Retina (tissue), 1 donor: ENCODE measurements around the gene SOBP.

ENCODE experiments used
- DNase-seq: peaks from one replicate; pipeline ENCODE4 v3.0.0-alpha.2; 2016

The SOBP gene

DNA sequence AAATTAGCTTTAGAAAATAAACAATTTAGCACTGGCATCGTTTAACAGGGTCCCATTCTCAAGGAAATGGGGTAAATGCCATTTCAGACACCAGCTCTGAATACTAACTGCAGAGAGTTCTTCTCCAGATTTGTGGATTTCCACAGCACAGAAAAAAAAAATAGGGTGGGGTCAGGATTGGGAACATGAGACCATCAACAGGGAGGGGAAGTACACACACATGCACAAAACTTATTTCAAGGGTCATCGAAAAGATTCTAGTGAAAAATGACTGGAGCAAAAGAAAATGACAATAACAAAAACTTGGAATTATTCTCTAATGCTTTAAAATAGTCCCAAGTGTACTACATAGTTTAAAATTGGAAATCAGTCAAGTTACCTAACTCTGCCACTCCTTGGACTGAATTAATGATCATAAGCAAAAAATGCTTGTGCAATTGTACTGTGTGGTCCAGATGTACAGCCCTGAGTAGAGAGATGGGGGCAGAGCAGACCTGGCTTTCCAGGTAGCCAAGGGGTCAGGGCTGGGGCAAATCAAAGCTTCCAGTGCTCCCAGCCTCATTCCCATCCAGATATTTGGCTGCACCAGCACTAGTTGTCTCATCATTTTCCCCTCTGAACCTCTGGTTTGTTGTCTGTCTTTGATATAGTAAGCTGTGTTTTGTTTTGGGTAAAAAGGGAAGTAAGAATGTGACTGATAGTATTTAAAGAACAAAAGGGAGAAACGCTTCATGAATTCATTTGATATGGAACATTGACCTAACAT, 152.4 kb downstream of the SOBP start:
- DNase-seq = no peak

DNA sequence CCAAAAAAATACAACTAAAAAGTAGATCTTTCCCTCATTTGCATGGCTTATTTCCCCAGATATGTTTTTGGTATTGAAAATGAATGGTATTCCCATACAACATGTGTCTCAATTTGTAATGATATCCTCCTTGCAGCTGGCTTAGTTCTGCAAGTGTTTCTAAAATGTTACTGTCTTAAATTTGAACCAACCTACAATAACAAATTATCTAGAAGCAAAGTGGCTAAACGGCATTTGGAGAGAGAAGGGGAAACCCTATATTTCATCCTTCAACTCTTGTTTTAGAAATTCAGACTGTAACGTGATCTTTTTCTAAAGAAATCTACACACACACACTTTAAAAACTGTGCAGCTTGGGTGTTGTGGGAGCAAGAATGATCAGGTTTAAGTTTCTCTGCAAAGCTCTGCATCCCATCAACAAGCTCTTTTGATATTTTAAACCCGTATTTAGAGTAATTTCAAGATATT, 153.0 kb downstream of the SOBP start:
- DNase-seq = no peak

DNA sequence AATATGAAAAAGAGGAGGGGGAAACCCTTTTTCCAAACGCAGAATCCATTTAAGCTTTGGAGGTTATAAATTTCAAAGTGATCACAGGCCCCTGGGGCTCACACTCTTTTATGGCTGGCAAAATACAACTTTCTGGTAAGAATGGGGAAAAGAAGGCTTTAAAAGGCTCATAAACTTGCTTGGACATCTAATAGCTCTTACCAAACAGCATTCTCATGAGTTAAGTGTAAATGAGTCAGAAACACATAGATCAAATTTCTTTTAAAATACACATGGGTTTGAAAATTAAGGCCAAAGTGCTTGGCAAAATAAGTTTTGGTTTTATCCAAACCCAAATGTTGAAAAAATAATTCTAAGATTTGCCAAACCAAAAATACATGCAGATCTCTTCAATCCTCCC, 154.6 kb downstream of the SOBP start:
- no peak for DNase-seq

DNA sequence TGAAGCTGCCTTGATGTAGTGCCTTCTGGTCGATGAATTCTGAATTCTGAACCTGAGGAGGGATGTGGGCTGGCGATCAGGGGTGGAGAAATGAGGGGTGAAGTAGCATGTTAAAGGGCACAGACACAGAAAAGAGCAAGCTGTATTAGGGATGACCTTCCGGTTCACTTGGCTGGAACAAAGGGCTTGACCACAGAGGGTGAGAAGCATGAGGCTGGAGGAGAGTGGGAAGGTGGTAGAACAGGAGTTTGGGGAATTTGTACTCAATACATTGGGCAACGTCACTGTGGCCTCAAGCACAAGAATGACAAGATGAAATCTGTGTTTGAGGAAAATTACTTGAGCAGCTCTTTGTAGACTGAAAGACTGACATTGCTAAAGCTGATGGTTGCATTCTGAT, 155.8 kb downstream of the SOBP start:
- DNase-seq = no peak

DNA sequence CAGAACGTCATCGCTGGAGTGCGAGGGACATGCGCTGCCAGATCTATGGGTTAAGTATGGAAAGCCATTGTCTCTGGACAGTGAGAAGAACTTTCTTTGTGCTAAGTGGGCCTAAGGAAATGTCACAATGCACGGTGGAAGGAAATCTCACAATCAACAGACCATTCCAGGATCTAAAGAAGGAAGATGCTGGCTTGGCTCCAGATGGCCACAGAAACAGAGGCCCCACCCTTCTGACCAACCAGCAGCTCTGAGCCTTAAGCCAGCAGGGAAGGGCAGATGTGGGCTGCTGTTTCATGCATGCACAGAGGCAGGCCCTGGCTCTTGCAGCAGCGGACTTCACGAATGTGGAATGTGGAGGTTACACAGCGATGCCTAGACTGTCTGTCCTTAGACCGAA, 156.3 kb downstream of the SOBP start:
- no peak for DNase-seq

DNA sequence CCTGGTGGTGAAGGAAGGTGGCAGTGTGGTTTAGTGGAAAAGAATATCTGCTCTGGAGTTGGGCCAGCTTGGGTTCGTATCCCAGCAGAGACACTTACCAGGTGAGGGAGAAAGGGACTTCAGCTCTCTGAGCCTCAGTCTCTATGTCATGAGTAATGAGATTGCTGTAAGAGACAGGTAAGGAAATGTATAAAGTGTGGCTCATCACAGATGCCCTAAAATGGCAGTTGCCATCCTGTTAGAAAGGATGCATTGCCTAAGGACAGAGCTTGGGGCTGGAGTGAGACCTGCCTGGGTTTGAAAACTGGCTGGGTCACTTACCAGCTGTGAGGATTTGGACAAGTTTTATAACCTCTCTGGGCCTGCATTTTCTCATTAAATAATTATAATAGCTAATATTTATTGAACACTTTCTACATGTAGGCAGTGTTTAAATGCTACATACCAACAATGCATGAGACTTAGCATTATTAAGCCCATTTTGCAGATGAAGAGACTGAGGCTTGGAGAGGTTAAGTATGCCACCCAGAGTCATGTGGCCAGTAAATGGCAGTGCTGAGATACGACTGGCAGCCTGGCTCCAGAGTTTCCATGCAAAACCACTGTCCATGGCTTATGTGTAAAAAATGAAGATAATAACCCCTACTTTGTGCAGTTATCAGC, 157.0 kb downstream of the SOBP start:
- no peak for DNase-seq

DNA sequence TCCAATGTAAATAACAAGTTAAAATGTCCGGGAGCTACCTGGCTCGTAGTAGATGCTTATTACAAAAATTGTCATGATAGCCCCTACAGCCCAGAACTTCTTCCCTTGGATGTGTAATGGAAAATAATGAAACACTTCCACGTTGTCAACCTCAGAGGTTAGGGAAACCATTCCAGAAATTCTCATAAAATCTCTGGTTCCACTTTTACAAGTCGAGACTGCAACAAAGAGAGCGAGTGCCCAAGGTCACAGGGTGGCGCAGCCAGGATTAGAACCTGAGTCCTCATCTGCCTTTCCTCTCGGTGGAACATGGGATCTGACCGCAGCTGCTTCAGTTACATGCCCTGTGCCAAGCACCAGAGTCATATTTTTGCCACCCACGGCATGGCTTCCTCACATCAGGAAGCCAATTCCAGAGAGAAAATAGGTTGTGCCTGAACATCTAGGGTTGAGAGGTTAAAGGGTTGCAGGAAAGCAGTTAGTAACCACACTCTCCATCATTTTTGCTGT, 157.6 kb downstream of the SOBP start:
- no peak for DNase-seq

DNA sequence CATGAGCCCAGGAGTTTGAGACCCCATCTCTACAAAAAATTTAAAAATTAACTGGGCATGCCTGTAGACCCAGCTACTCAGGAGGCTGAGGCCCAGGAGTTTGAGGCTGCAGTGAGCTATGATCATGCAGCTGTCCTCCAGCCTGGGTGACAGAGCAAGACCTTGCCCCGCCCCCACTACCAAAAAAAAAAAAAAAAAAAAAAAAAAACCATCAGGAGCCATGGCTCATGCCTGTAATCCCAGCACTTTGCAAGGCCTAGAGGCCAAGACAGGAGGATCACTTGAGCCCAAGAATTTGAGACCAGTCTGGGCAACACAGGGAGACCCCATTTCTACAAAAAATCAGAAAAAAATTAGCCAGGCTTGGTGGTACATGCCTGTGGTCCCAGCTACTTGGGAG, 159.1 kb downstream of the SOBP start:
- DNase-seq = no peak

DNA sequence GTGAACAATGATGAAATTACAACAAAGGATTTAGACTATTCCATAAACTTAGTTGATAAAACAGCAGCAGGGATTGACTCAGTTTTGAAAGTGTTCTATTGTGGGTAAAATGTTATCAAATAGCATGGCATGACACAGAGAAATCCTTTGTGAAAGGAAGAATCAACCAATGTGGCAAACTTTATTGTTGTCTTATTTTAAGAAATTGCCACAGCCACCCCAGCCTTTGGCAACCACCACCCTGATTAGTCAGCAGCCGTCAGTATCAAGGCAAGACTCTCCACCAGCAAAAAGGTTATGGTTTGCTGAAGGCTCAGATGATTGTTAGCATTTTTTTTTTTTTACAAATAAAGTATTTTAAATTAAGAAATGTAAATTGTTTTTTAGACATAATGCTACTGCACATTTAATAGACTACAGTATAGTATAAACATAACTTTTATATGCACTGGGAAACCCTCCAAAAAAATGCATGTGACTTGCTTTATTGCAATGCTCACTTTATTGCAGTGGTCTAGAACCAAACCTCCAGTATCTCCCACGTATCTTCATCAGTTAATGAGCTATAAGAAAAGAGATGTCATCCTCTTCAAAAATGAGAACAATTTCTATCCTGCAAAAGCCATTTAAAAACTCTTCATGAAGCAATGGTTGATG, 162.7 kb downstream of the SOBP start:
- DNase-seq = no peak

DNA sequence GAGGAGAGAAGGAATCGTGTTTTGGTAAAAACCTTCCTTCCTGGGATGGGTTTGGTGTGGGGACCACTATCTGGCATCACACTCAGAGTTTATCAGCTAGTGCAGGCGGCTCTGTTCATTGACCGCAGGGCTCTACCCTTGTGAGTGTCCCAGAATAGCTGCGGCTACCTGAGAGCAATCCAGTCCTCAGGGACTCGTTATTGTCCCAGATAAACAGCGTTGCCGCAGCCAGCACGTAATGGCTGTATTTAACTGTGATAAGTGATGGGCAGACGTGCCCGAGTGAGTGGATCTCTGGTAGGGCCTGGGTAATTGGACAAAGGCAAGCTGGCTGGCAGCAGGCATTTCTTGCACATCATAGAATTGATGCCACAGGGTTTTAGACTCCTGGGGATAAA, 163.3 kb downstream of the SOBP start:
- DNase-seq = peak; percentile 19

DNA sequence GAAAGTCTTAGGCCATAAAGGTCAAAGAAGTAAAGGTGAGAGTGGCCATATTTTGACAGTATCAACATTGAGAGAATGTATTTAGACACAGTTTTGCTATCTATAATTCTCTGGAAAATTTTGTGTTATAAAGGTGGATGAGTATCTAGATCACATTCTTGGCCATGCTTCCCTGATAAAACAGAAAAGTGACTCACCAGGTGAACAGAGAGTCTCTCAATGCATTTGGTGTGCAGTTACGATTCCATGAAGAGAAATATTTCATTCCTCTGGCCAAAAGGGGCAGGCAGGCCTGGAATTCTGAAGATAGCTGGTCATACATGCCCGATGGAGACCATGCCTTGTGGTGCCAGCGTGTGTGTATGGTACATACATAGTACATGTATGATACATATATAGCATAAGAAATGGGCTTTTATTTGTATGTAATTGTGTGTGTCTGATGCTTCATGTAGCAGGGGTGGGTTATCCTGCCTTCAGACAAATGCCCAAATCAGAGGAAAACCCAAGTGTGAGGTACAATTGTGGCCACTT, 164.0 kb downstream of the SOBP start:
- DNase-seq = no peak

DNA sequence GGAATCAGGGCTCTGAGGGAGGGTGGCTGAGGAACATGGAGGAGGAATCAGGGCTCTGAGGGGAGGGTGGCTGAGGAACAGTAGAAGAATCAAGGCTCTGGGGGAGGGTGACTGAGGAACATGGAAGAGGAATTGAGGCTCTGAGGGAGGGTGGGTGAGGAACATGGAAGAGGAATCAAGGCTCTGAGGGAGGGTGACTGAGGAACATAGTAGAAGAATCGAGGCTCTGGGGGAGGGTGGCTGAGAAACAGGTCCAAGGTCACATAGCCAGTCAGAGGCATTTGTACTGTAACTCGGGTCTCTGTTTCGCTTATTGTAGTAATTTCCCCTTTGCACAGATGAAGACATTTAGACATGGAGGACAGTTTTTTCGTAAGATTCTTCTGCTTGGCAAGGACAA, 164.8 kb downstream of the SOBP start:
- DNase-seq = no peak

DNA sequence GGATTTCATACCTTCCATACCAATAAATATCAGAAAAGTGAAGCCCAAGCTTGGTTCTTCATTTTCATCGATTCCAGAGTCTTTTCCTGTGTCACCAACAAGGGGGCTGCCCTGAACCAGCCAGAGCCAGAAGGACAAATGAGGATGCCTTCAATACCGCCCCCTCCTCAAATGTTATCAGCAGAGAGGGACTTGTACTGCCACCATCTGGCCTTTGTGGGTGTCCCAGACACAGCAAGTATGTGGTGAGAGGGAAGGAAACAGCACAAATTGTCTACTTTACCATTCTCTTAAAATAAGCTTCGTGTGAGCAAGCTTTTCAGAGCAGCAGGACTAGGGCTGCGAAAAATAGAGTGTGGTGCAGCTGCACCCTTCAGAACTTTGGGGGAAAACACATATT, 165.3 kb downstream of the SOBP start:
- peak; percentile 35 for DNase-seq

DNA sequence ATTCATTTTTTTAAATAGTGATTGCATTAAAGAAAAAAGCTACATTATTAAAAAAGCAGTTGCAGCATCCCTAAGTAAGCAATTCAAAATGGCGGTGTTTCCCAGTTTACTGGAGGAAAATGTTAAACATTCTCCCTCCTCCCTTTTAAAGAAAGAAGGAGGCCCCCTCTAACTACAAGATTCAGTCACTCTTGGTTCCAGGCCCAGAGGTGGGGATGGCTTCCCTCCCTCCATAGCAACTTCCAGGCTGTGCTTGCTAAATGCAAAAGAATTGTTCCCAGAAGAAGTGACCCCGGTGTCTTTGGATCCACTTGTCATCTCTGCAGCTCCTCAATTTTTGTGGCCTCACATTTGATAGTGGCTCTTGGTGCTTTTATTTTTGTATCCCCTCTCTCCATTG, 165.9 kb downstream of the SOBP start:
- DNase-seq = no peak

DNA sequence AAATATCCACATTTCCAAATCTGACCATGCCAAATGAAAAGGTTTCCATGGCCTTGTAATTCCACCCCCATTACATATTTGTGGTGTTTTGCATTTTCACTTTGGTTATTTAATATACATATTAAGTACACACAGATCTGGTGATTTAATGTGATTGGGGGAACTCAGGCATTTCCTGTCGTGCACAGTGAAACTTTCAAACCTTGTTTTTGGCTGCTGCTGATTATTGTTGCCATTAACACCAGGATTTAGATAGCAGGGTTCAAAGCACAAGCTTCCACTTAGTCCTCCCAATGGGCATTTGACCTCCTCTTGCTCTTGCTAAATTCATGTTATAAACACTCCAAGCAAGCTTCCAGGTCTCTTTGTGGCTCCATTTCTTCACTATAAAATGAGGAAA, 166.5 kb downstream of the SOBP start:
- no peak for DNase-seq

DNA sequence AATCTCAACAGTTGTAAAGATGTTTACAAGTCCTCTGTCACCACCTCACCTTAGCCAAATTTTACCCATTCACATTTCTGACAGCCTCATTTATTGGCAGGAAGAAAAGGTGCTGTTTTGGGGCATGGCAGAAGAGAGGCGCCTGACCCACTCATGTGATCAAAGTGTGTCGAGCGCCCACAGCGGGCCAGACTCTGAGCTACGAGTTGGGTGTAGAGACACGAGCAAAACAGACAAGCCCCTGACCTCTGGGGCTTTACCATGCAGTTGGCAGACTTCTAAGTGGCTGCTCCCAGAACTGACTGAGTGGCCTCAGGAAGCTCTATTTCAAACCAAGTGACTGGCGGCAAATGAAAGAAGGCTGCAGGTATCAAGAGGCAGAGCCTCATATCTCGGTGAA, 167.0 kb downstream of the SOBP start:
- no peak for DNase-seq

DNA sequence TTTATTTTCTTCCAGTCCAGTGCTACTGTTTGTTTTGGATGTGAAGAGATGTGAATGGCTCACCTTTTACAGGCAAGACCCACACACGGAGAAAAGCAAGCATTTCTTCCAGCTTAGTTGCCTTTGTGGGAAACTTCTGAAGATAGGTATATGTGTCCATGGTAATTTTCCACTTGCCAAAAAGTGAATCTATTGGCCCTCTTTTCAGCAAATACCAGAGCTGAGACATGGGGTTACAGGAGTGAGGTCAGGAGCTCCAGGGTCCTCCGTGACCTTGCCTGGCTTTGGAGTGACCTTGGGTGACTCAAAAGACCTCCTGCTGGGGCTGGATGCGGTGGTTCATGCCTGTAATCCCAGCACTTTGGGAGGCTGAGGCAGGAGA, 167.4 kb downstream of the SOBP start:
- DNase-seq = no peak

DNA sequence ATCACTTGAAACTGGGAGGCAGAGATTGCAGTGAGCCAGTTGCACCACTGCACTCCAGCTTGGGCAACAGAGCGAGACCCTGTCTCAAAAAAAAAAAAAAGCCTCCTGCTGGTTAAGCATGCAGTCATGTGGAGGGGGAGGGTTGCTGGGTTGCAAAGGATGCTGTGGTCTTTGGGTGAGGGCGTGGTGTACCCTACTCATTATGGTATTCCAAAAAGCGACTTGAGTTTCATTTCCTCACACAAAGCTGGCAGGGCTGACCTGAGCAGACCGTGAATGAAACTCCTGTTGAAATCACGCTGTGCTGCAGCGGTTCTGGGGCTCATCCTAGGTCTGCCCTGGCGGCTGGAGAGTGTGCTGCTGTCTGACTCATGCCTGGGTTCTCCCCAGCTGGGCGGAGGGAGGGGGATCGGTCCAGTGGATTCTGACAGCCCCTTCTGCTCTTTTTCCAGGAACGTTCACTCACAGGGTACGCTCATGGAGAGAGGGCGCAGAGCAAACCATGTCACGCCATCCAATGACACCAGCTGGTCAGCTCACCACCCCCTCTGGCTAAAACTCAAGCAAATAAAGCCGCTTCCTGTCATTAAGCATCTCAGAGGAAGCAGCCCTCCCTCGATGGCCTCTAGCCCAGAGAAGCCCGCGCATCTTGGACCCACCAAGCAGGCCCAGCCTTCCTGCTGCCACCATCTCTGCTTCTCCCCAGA, 168.0 kb downstream of the SOBP start:
- no peak for DNase-seq

DNA sequence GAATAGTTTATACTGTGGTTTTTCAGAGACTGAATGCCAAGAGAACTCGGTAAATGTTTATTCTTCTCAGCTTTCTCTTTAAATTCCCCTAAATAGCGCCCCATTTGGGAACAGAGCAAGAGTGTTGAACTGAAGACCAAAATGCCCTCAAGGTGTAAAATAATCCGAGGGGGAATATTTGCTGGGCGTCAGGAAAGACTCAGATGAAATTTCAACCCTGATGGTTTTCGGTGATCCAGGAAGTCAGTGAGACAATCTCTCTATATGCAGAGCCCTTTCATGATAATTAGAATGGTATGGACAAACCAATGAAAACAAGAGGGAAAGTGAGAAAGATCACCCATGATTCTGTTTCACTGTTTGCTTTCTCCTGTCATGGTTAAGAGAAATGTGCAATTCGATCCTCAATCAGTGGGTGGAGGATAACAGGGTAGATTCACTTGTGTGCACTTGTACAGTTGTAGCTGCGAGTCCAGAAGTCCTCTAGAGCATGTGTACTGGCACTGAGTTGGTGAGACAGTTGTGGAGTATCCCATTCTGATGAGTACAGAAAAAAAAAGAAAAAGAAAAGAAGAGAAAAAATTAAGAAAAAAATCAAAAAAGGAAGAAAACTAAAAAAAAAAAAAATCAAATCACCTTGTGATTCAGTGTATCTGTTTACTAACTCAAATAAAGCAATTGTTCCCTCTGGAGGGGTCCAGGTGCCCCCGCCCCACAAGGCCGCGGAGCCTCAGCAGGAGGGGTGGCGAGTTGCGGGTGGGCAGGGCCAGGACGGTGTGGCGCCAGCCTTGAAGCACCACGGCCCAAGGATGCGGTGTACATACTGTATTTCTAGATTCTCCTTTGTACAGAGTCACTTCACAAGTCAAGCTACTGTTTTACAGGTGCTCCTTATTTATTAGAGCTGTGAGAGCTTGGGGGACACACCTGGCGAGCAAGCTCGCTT, 169.3 kb downstream of the SOBP start:
- DNase-seq = no peak

DNA sequence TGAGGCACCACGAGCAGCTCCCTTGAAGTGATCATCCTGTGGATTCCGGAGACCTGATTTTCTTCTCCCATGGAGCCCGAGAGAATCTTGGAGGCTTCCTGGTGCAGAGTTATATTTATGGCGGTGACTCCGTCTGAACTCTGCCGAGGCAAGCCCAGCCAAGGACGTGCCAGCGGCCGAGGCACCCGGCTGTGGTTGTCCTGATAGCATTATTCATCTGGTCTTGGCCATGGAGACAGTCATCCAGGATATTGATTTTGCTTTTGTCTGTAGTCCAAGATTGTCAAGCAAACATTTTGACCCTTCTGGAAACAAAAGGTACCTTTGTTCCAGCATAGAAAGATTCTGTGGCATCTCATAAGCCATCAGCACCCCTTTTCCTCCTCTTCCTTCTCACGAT, 170.9 kb downstream of the SOBP start:
- no peak for DNase-seq

DNA sequence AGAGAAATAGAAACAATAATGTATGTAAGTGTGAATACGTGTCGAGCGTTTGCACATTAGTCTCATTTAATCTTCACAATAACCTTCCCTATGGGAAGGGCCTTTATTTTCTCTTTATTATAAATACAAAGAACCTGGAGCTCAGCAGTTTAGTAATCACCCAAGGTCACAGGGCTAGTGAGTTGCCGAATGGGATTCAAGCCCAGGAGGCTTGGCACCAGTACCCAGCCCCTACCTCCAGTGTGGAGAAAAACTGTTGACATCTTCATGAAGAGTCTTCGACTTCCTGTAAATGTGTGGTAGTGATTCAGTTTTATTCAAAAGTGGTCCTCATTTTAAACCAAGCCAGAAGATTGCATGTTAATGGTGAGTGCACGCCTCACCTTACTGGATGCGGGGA, 171.4 kb downstream of the SOBP start:
- no peak for DNase-seq

DNA sequence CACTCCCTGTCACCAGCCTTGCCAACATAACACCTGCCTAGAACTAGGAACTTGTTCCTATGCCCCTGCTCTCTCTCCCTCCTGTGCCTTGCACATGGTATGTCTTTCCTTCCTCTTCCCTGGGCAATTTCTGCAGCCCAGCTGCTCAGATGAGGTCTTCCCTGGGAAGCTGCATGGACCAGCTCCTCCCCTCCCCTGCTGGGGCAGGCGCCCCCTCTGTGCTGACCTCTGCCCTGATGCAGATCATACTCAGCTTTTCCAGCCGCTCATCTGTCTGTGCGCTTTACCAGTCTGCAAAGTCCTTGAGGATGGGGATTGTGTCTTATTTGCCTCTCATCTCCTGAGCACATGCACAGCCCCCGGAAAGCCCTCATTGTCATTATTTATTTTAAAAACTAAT, 172.4 kb downstream of the SOBP start:
- peak; percentile 28 for DNase-seq
